ENCODE results near the gene MBD5. TPM values are rescaled to one million over a fixed set of nuclear protein-coding genes. Genes with fewer than 3 reads are reported as not detected.

The MBD5 gene
- total RNA-seq, 1 donor from 2014 or later, result 28.0 TPM

- intact Hi-C loops (cut with micrococcal nuclease), result loop anchor here (10.0 kb wide), 2 partner anchors 295 to 785 kb away; no protein-coding TSS in a partner anchor
- Mint-ChIP-seq H3K36me3 (ENCODE audit: low read depth) (no peaks in the 10 kb centered on the region), H3K9me3 (no peaks in the 10 kb centered on the region), H3K4me1 (ENCODE audit: low read depth) (no peaks in the 10 kb centered on the region), H3K27ac (no peak overlapping the region), H3K27me3 (ENCODE audit: low read depth) (no peaks in the 10 kb centered on the region), H3K4me3 (ENCODE audit: low read depth) (no peak overlapping the region)
- DNase-seq (ENCODE audit: low spot score), result no peak
Observed at GRCh38 chr2:148209603-148210002, 188.7 kb downstream of the MBD5 start.

GRCh38 chr2:148218326-148219075, 197.6 kb downstream of the MBD5 start:
- H3K4me1 Mint-ChIP-seq (ENCODE audit: low read depth), result peaks cover 5% of the 10 kb centered on the region
- H3K36me3 Mint-ChIP-seq (ENCODE audit: low read depth), result no peaks in the 10 kb centered on the region
- intact Hi-C loops (cut with micrococcal nuclease), result loop anchor here (10.0 kb wide), 1 partner anchor 776 kb away; no protein-coding TSS in a partner anchor
- no peaks in the 10 kb centered on the region for H3K27me3 Mint-ChIP-seq (ENCODE audit: low read depth)
- no peak for DNase-seq (ENCODE audit: low spot score)
- no peak overlapping the region for H3K27ac Mint-ChIP-seq
- H3K9me3 Mint-ChIP-seq, result peaks cover 26% of the 10 kb centered on the region
- H3K4me3 Mint-ChIP-seq (ENCODE audit: low read depth), result no peak overlapping the region

GRCh38 chr2:148221166-148221565, 200.3 kb downstream of the MBD5 start:
- no peaks in the 10 kb centered on the region for H3K27me3 Mint-ChIP-seq (ENCODE audit: low read depth)
- DNase-seq (ENCODE audit: low spot score), result no peak
- peaks cover 37% of the 10 kb centered on the region for H3K9me3 Mint-ChIP-seq
- peaks cover 7% of the 10 kb centered on the region for H3K4me1 Mint-ChIP-seq (ENCODE audit: low read depth)
- H3K36me3 Mint-ChIP-seq (ENCODE audit: low read depth), result peaks cover 2% of the 10 kb centered on the region
- H3K27ac Mint-ChIP-seq, result no peak overlapping the region
- intact Hi-C loops (cut with micrococcal nuclease), result no loop called here
- H3K4me3 Mint-ChIP-seq (ENCODE audit: low read depth), result no peak overlapping the region

GRCh38 chr2:148221926-148222325, 201.0 kb downstream of the MBD5 start:
- Mint-ChIP-seq H3K36me3 (ENCODE audit: low read depth) (peaks cover 2% of the 10 kb centered on the region), H3K4me1 (ENCODE audit: low read depth) (peaks cover 7% of the 10 kb centered on the region), H3K27me3 (ENCODE audit: low read depth) (no peaks in the 10 kb centered on the region), H3K4me3 (ENCODE audit: low read depth) (no peak overlapping the region), H3K9me3 (peaks cover 37% of the 10 kb centered on the region), H3K27ac (no peak overlapping the region)
- intact Hi-C loops (cut with micrococcal nuclease), result no loop called here
- DNase-seq (ENCODE audit: low spot score), result no peak

- H3K36me3 Mint-ChIP-seq (ENCODE audit: low read depth), result peaks cover 20% of the 10 kb centered on the region
- H3K27me3 Mint-ChIP-seq (ENCODE audit: low read depth), result no peaks in the 10 kb centered on the region
- DNase-seq (ENCODE audit: low spot score), result no peak
- H3K4me1 Mint-ChIP-seq (ENCODE audit: low read depth), result no peaks in the 10 kb centered on the region
- H3K27ac Mint-ChIP-seq, result no peak overlapping the region
- peaks cover 24% of the 10 kb centered on the region for H3K9me3 Mint-ChIP-seq
- H3K4me3 Mint-ChIP-seq (ENCODE audit: low read depth), result no peak overlapping the region
- intact Hi-C loops (cut with micrococcal nuclease), result no loop called here
Observed at GRCh38 chr2:148231858-148232257, 211.0 kb downstream of the MBD5 start.

GRCh38 chr2:148234143-148234542, 213.3 kb downstream of the MBD5 start:
- Mint-ChIP-seq H3K4me1 (ENCODE audit: low read depth) (no peaks in the 10 kb centered on the region), H3K27ac (no peak overlapping the region), H3K4me3 (ENCODE audit: low read depth) (no peak overlapping the region), H3K9me3 (peaks cover 22% of the 10 kb centered on the region), H3K36me3 (ENCODE audit: low read depth) (peaks cover 24% of the 10 kb centered on the region), H3K27me3 (ENCODE audit: low read depth) (no peaks in the 10 kb centered on the region)
- no peak for DNase-seq (ENCODE audit: low spot score)
- intact Hi-C loops (cut with micrococcal nuclease), result no loop called here

- Mint-ChIP-seq H3K4me3 (ENCODE audit: low read depth) (no peak overlapping the region), H3K9me3 (peaks cover 28% of the 10 kb centered on the region), H3K27me3 (ENCODE audit: low read depth) (no peaks in the 10 kb centered on the region), H3K27ac (no peak overlapping the region), H3K4me1 (ENCODE audit: low read depth) (no peaks in the 10 kb centered on the region), H3K36me3 (ENCODE audit: low read depth) (peaks cover 34% of the 10 kb centered on the region)
- intact Hi-C loops (cut with micrococcal nuclease), result no loop called here
- DNase-seq (ENCODE audit: low spot score), result no peak
Observed at GRCh38 chr2:148237911-148238310, 217.0 kb downstream of the MBD5 start.

GRCh38 chr2:148238561-148238960, 217.7 kb downstream of the MBD5 start:
- intact Hi-C loops (cut with micrococcal nuclease), result no loop called here
- no peak for DNase-seq (ENCODE audit: low spot score)
- H3K27me3 Mint-ChIP-seq (ENCODE audit: low read depth), result no peaks in the 10 kb centered on the region
- H3K36me3 Mint-ChIP-seq (ENCODE audit: low read depth), result peaks cover 34% of the 10 kb centered on the region
- peaks cover 28% of the 10 kb centered on the region for H3K9me3 Mint-ChIP-seq
- no peaks in the 10 kb centered on the region for H3K4me1 Mint-ChIP-seq (ENCODE audit: low read depth)
- no peak overlapping the region for H3K27ac Mint-ChIP-seq
- no peak overlapping the region for H3K4me3 Mint-ChIP-seq (ENCODE audit: low read depth)

- peaks cover 28% of the 10 kb centered on the region for H3K9me3 Mint-ChIP-seq
- no peaks in the 10 kb centered on the region for H3K27me3 Mint-ChIP-seq (ENCODE audit: low read depth)
- no peak overlapping the region for H3K4me3 Mint-ChIP-seq (ENCODE audit: low read depth)
- no peaks in the 10 kb centered on the region for H3K4me1 Mint-ChIP-seq (ENCODE audit: low read depth)
- no peak overlapping the region for H3K27ac Mint-ChIP-seq
- intact Hi-C loops (cut with micrococcal nuclease), result no loop called here
- peaks cover 33% of the 10 kb centered on the region for H3K36me3 Mint-ChIP-seq (ENCODE audit: low read depth)
- DNase-seq (ENCODE audit: low spot score), result no peak
Observed at GRCh38 chr2:148240838-148241237, 219.9 kb downstream of the MBD5 start.

- intact Hi-C loops (cut with micrococcal nuclease), result no loop called here
- H3K27ac Mint-ChIP-seq, result no peak overlapping the region
- H3K4me1 Mint-ChIP-seq (ENCODE audit: low read depth), result no peaks in the 10 kb centered on the region
- peaks cover 13% of the 10 kb centered on the region for H3K36me3 Mint-ChIP-seq (ENCODE audit: low read depth)
- H3K27me3 Mint-ChIP-seq (ENCODE audit: low read depth), result no peaks in the 10 kb centered on the region
- no peak overlapping the region for H3K4me3 Mint-ChIP-seq (ENCODE audit: low read depth)
- peaks cover 17% of the 10 kb centered on the region for H3K9me3 Mint-ChIP-seq
- no peak for DNase-seq (ENCODE audit: low spot score)
Observed at GRCh38 chr2:148244593-148245292, 223.9 kb downstream of the MBD5 start.

- intact Hi-C loops (cut with micrococcal nuclease), result no loop called here
- Mint-ChIP-seq H3K27me3 (ENCODE audit: low read depth) (no peaks in the 10 kb centered on the region), H3K36me3 (ENCODE audit: low read depth) (peaks cover 15% of the 10 kb centered on the region), H3K4me3 (ENCODE audit: low read depth) (no peak overlapping the region), H3K9me3 (peaks cover 45% of the 10 kb centered on the region), H3K4me1 (ENCODE audit: low read depth) (no peaks in the 10 kb centered on the region), H3K27ac (no peak overlapping the region)
- DNase-seq (ENCODE audit: low spot score), result no peak
Observed at GRCh38 chr2:148251993-148252392, 231.1 kb downstream of the MBD5 start.

- Mint-ChIP-seq H3K27ac (no peak overlapping the region), H3K36me3 (ENCODE audit: low read depth) (peaks cover 15% of the 10 kb centered on the region), H3K4me3 (ENCODE audit: low read depth) (no peak overlapping the region), H3K9me3 (peaks cover 45% of the 10 kb centered on the region), H3K27me3 (ENCODE audit: low read depth) (no peaks in the 10 kb centered on the region), H3K4me1 (ENCODE audit: low read depth) (no peaks in the 10 kb centered on the region)
- intact Hi-C loops (cut with micrococcal nuclease), result no loop called here
- no peak for DNase-seq (ENCODE audit: low spot score)
Observed at GRCh38 chr2:148252646-148253045, 231.8 kb downstream of the MBD5 start.

- Mint-ChIP-seq H3K9me3 (peaks cover 52% of the 10 kb centered on the region), H3K27ac (no peak overlapping the region), H3K4me3 (ENCODE audit: low read depth) (no peak overlapping the region), H3K27me3 (ENCODE audit: low read depth) (no peaks in the 10 kb centered on the region), H3K36me3 (ENCODE audit: low read depth) (peaks cover 15% of the 10 kb centered on the region), H3K4me1 (ENCODE audit: low read depth) (no peaks in the 10 kb centered on the region)
- no peak for DNase-seq (ENCODE audit: low spot score)
- intact Hi-C loops (cut with micrococcal nuclease), result no loop called here
Observed at GRCh38 chr2:148253685-148254084, 232.8 kb downstream of the MBD5 start.

Data from activated T-helper 2 cell treated with anti-CD3 and anti-CD28 coated beads, Interferon-gamma antibody, Interleukin-2, Interleukin-4, amounts not matched to agents 10 μg/mL and 5 μg/mL and 100 μg/mL, durations not matched to agents 14 hours and 24 hours and 36 hours (primary cell).